Astrocyte (in vitro differentiated cells and primary cell): ENCODE measurements around the gene PHOSPHO2. TPM values are rescaled to one million over a fixed set of nuclear protein-coding genes. Genes with fewer than 3 reads are reported as not detected.
"Not testable (repeated sequence)": the region's sequence is repeated elsewhere in the genome, so short reads cannot be mapped to it uniquely, and the experiment has no call there.

Source experiments
- DNase-seq: peaks from one replicate; pipeline ENCODE4 v3.0.0-alpha.2; 2010; ENCODE audit warnings: low read depth
- FAIRE-seq: peaks from 2 replicates; lab custom pipeline; 2011; peaks lifted over from hg19 to GRCh38; lab: Jason Lieb, UNC
- H2AFZ ChIP-seq: 2 replicates; pipeline ENCODE4 v1.6.0; 2012; ENCODE audit warnings: low read depth, low read length, inconsistent platforms
- H3K27ac ChIP-seq: 2 replicates; pipeline ENCODE4 v1.5.1; 2011; ENCODE audit warnings: low read depth, low read length, inconsistent platforms
- H3K27me3 ChIP-seq: 2 replicates; pipeline ENCODE4 v1.6.0; 2011; ENCODE audit warnings: low read length, inconsistent platforms; ENCODE audit not compliant: insufficient read depth
- H3K36me3 ChIP-seq: 2 replicates; pipeline ENCODE4 v1.5.1; 2011; ENCODE audit warnings: low read length, inconsistent platforms; ENCODE audit not compliant: insufficient read depth
- H3K4me1 ChIP-seq: 2 replicates; pipeline ENCODE4 v1.5.1; 2011; ENCODE audit warnings: low read length, inconsistent platforms; ENCODE audit not compliant: insufficient read depth
- H3K4me2 ChIP-seq: 2 replicates; pipeline ENCODE4 v1.6.0; 2012; ENCODE audit warnings: low read length, inconsistent platforms
- H3K4me3 ChIP-seq: 2 replicates; pipeline ENCODE4 v1.5.1; 2011; ENCODE audit warnings: low read depth, mild to moderate bottlenecking, low read length, inconsistent platforms; ENCODE audit not compliant: insufficient read depth
- H3K79me2 ChIP-seq: 2 replicates; pipeline ENCODE4 v1.6.0; 2012; ENCODE audit warnings: mild to moderate bottlenecking, low read length, inconsistent platforms; ENCODE audit not compliant: insufficient read depth
- H3K9ac ChIP-seq: 2 replicates; pipeline ENCODE4 v1.6.0; 2012; ENCODE audit warnings: mild to moderate bottlenecking, low read length, inconsistent platforms
- H3K9me3 ChIP-seq: 2 replicates; pipeline ENCODE4 v1.5.1; 2012; ENCODE audit warnings: low read depth, mild to moderate bottlenecking, low read length, inconsistent platforms; ENCODE audit not compliant: insufficient read depth
- H4K20me1 ChIP-seq: 2 replicates; pipeline ENCODE4 v1.6.0; 2012; ENCODE audit warnings: low read length, inconsistent platforms; ENCODE audit not compliant: insufficient read depth
- H3K27ac Mint-ChIP-seq: one replicate; pipeline ENCODE4 v1.8.0; 2021; ENCODE audit warnings: mild to moderate bottlenecking, mixed read lengths; ENCODE audit not compliant: unreplicated experiment
- H3K27me3 Mint-ChIP-seq: one replicate; pipeline ENCODE4 v1.8.0; 2021; ENCODE audit warnings: low read depth, mixed read lengths; ENCODE audit not compliant: unreplicated experiment
- H3K36me3 Mint-ChIP-seq: one replicate; pipeline ENCODE4 v1.8.0; 2021; ENCODE audit warnings: low read depth, mixed read lengths; ENCODE audit not compliant: unreplicated experiment
- H3K4me1 Mint-ChIP-seq: one replicate; pipeline ENCODE4 v1.8.0; 2021; ENCODE audit warnings: low read depth, mixed read lengths; ENCODE audit not compliant: unreplicated experiment
- H3K4me3 Mint-ChIP-seq: one replicate; pipeline ENCODE4 v1.8.0; 2021; ENCODE audit warnings: mild to moderate bottlenecking, moderate library complexity, mixed read lengths; ENCODE audit not compliant: unreplicated experiment
- H3K9me3 Mint-ChIP-seq: one replicate; pipeline ENCODE4 v1.8.0; 2021; ENCODE audit warnings: mild to moderate bottlenecking, mixed read lengths; ENCODE audit not compliant: unreplicated experiment
- EZH2 ChIP-seq: IDR thresholded peaks from 2 replicates; pipeline ENCODE4 v1.6.1; 2012; ENCODE audit warnings: mild to moderate bottlenecking, low read length, inconsistent platforms; ENCODE audit not compliant: insufficient read depth
- total RNA-seq: library from RNA; stranded (reverse); gene quantifications from 2 replicates; pipeline ENCODE4 v1.2.1, GENCODE V29; 2021
- TF ChIP-seq, protein P1 (sequence below): IDR thresholded peaks from 2 replicates; pipeline ENCODE4 v1.5.1; 2011; ENCODE audit warnings: low read depth, mild to moderate bottlenecking, inconsistent platforms, low read length, moderate library complexity; ENCODE audit not compliant: insufficient read depth

PHOSPHO2 gene
- total RNA-seq, 1 donor from 2014 or later: 3.0 TPM

- Mint-ChIP-seq H3K4me1 (peaks cover 3% of the 10 kb centered on the region), H3K27me3 (peaks cover 3% of the 10 kb centered on the region), H3K36me3 (no peaks in the 10 kb centered on the region), H3K9me3 (peaks cover 2% of the 10 kb centered on the region), H3K27ac (peak overlapping the region; percentile 95), H3K4me3 (peak overlapping the region; percentile 93)
- TF ChIP-seq EZH2: no peak
- TF ChIP-seq, protein P1, sequence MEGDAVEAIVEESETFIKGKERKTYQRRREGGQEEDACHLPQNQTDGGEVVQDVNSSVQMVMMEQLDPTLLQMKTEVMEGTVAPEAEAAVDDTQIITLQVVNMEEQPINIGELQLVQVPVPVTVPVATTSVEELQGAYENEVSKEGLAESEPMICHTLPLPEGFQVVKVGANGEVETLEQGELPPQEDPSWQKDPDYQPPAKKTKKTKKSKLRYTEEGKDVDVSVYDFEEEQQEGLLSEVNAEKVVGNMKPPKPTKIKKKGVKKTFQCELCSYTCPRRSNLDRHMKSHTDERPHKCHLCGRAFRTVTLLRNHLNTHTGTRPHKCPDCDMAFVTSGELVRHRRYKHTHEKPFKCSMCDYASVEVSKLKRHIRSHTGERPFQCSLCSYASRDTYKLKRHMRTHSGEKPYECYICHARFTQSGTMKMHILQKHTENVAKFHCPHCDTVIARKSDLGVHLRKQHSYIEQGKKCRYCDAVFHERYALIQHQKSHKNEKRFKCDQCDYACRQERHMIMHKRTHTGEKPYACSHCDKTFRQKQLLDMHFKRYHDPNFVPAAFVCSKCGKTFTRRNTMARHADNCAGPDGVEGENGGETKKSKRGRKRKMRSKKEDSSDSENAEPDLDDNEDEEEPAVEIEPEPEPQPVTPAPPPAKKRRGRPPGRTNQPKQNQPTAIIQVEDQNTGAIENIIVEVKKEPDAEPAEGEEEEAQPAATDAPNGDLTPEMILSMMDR: no peak
- no peaks in the 10 kb centered on the region for H3K4me1 ChIP-seq
- H4K20me1 ChIP-seq: no peaks in the 10 kb centered on the region
- FAIRE-seq (no peak), DNase-seq (no peak)
- no peaks in the 10 kb centered on the region for H3K79me2 ChIP-seq
- H3K36me3 ChIP-seq: no peaks in the 10 kb centered on the region
- no peaks in the 10 kb centered on the region for H3K9me3 ChIP-seq
- H3K27me3 ChIP-seq: no peaks in the 10 kb centered on the region
- peak overlapping the region; percentile 85 for H3K9ac ChIP-seq
- H3K27ac ChIP-seq: no peak overlapping the region
- H3K4me2 ChIP-seq: peak overlapping the region; percentile 99
- no peak overlapping the region for H2AFZ ChIP-seq
- no peak overlapping the region for H3K4me3 ChIP-seq
Measured at GRCh38 chr2:169693360-169693759, 909 bp upstream of the PHOSPHO2 start.

DNA sequence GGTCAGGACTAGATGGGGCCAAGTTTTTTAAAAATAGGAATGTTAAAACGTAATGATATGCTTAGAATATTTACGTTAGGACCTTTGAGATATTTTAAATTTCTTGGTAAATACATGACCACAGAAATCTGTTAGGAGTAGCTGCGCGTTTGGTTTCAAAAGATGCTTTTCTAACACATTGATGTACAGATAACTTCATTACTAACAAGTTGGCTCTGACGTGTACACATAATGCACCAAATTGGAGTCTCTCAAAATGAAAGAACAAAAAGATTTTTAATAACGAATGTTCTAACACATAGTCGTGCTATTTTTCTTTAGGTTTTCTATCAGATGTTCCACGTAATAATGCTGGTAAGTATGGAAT is 608 bp downstream of the PHOSPHO2 start:
- Histone ChIP-seq H3K4me2 (peak overlapping the region; percentile 99), H3K9me3 (no peaks in the 10 kb centered on the region), H3K4me3 (peak overlapping the region; percentile 80), H3K27me3 (no peaks in the 10 kb centered on the region), H3K27ac (peak overlapping the region; percentile 80), H4K20me1 (no peaks in the 10 kb centered on the region), H3K79me2 (no peaks in the 10 kb centered on the region), H3K36me3 (no peaks in the 10 kb centered on the region), H3K9ac (peak overlapping the region; percentile 85), H2AFZ (peak overlapping the region; percentile 99), H3K4me1 (no peaks in the 10 kb centered on the region)
- Mint-ChIP-seq H3K4me1 (peaks cover 3% of the 10 kb centered on the region), H3K27ac (peak overlapping the region; percentile 72), H3K27me3 (peaks cover 3% of the 10 kb centered on the region), H3K9me3 (peaks cover 2% of the 10 kb centered on the region), H3K36me3 (no peaks in the 10 kb centered on the region), H3K4me3 (peak overlapping the region; percentile 93)
- no peak for DNase-seq
- no peak for FAIRE-seq
- TF ChIP-seq EZH2: no peak
- TF ChIP-seq, protein P1: no peak

DNA sequence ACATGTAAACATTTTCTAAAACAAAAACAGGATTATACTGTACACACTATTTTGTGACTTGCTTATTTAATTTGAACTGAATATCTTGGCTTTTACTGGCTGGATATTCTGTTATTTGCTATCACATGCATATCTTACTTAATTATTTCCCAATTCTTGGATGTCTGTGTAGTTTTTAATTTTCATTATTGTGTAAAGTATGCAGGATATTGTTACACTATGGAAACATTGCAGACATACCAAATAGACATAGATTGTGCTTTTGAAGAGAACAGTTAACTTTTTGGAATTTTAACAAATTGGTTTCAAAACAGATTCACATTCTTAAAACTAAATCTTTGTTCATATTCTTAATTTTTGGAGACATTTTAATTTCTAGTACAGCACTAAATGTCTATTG is 2.1 kb downstream of the PHOSPHO2 start:
- no peak for FAIRE-seq
- peaks cover 3% of the 10 kb centered on the region for H3K4me1 Mint-ChIP-seq
- H3K9me3 Mint-ChIP-seq: peaks cover under 1% of the 10 kb centered on the region
- no peak overlapping the region for H3K4me3 Mint-ChIP-seq
- no peak overlapping the region for H2AFZ ChIP-seq
- H3K27ac ChIP-seq: no peak overlapping the region
- no peak overlapping the region for H3K4me2 ChIP-seq
- no peak overlapping the region for H3K9ac ChIP-seq
- peaks cover 3% of the 10 kb centered on the region for H3K27me3 Mint-ChIP-seq
- no peaks in the 10 kb centered on the region for H3K79me2 ChIP-seq
- H3K9me3 ChIP-seq: no peaks in the 10 kb centered on the region
- H4K20me1 ChIP-seq: no peaks in the 10 kb centered on the region
- H3K4me3 ChIP-seq: no peak overlapping the region
- H3K27ac Mint-ChIP-seq: no peak overlapping the region
- no peaks in the 10 kb centered on the region for H3K36me3 ChIP-seq
- no peaks in the 10 kb centered on the region for H3K36me3 Mint-ChIP-seq
- TF ChIP-seq, protein P1: no peak
- no peak for TF ChIP-seq EZH2
- no peaks in the 10 kb centered on the region for H3K27me3 ChIP-seq
- H3K4me1 ChIP-seq: no peaks in the 10 kb centered on the region
- no peak for DNase-seq

DNA sequence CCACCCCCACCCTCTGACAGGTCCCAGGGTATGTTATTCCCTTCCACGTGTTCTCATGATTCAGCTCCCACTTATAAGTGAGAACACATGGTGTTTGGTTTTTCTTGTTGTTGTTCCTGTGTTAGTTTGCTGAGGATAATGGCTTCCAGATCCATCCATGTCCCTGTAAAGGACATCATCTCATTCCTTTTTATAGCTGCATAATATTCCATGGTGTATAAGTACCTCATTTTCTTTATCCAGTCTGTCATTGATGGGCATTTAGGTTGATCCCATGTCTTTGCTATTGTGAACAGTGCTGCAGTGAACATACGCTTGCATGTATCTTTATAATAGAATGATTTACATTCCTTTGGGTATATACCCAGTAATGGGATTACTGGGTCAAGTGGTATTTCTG is 4.9 kb downstream of the PHOSPHO2 start:
- not testable (repeated sequence) for H3K27ac ChIP-seq, H3K9me3 ChIP-seq, H2AFZ ChIP-seq, H3K27ac Mint-ChIP-seq, H3K4me3 ChIP-seq, FAIRE-seq, H3K27me3 ChIP-seq, H3K36me3 Mint-ChIP-seq, H3K36me3 ChIP-seq, H4K20me1 ChIP-seq, H3K4me1 ChIP-seq, H3K4me1 Mint-ChIP-seq, DNase-seq, H3K9ac ChIP-seq, H3K4me3 Mint-ChIP-seq, H3K9me3 Mint-ChIP-seq, H3K79me2 ChIP-seq, H3K4me2 ChIP-seq, H3K27me3 Mint-ChIP-seq
